Measurements from ENCODE around the gene ZNF586.
A peak's percentile ranks its signal among the peaks of the same experiment; 100 is the strongest.

Gene ZNF586

GRCh38 chr19:57825511-57825910, 56.0 kb downstream of the ZNF586 start:
- DNase-seq, result no peak

- no peak for DNase-seq
Observed at GRCh38 chr19:57829316-57829715, 59.8 kb downstream of the ZNF586 start.

- peak; percentile 28 for DNase-seq
Observed at GRCh38 chr19:57830071-57830602, 60.7 kb downstream of the ZNF586 start, which contains the start of gene ZNF587B. ZNF587B (plus strand) TSS chr19:57830299; CDS start chr19:57830529, 230 bp downstream.
